SK-N-DZ (cell line): ENCODE measurements around the gene MAST2.

Experiments
- DNase-seq: peaks from one replicate; pipeline ENCODE4 v3.0.0-alpha.2; 2015; ENCODE audit warnings: low spot score

Gene MAST2

GRCh38 chr1:45979074-45979777, 175.8 kb downstream of the MAST2 start:
- no peak for DNase-seq

- no peak for DNase-seq
Observed at GRCh38 chr1:45979778-45980176, 176.4 kb downstream of the MAST2 start.

GRCh38 chr1:45982359-45982758, 178.9 kb downstream of the MAST2 start:
- no peak for DNase-seq

- no peak for DNase-seq
Observed at GRCh38 chr1:45983967-45984366, 180.6 kb downstream of the MAST2 start.

- no peak for DNase-seq
Observed at GRCh38 chr1:45987204-45987603, 183.8 kb downstream of the MAST2 start.

- no peak for DNase-seq
Observed at GRCh38 chr1:45989249-45989648, 185.8 kb downstream of the MAST2 start.

- DNase-seq = no peak
Observed at GRCh38 chr1:45994423-45994822, 191.0 kb downstream of the MAST2 start.

GRCh38 chr1:45995298-45995697, 191.9 kb downstream of the MAST2 start:
- no peak for DNase-seq

- no peak for DNase-seq
Observed at GRCh38 chr1:45998020-45998617, 194.7 kb downstream of the MAST2 start.

GRCh38 chr1:45999507-45999906, 196.1 kb downstream of the MAST2 start:
- no peak for DNase-seq

GRCh38 chr1:46001081-46001785, 197.8 kb downstream of the MAST2 start:
- no peak for DNase-seq

- DNase-seq = no peak
Observed at GRCh38 chr1:46002551-46003150, 199.2 kb downstream of the MAST2 start.

GRCh38 chr1:46003315-46003714, 199.9 kb downstream of the MAST2 start:
- no peak for DNase-seq

- no peak for DNase-seq
Observed at GRCh38 chr1:46004492-46004891, 201.1 kb downstream of the MAST2 start.

GRCh38 chr1:46005594-46005993, 202.2 kb downstream of the MAST2 start:
- no peak for DNase-seq

- no peak for DNase-seq
Observed at GRCh38 chr1:46008585-46008984, 205.2 kb downstream of the MAST2 start.

- DNase-seq = no peak
Observed at GRCh38 chr1:46010611-46011010, 207.2 kb downstream of the MAST2 start.

- DNase-seq = no peak
Observed at GRCh38 chr1:46011121-46011695, 207.8 kb downstream of the MAST2 start.

- DNase-seq = no peak
Observed at GRCh38 chr1:46012236-46012635, 208.8 kb downstream of the MAST2 start.

GRCh38 chr1:46013581-46013980, 210.2 kb downstream of the MAST2 start:
- DNase-seq = no peak

- DNase-seq = no peak
Observed at GRCh38 chr1:46017876-46018503, 214.6 kb downstream of the MAST2 start.

- DNase-seq = no peak
Observed at GRCh38 chr1:46019348-46019747, 215.9 kb downstream of the MAST2 start.
